SK-N-MC (cell line): Measurements from ENCODE around the gene TSFM.
"Not testable (repeated sequence)": the region's sequence is repeated elsewhere in the genome, so short reads cannot be mapped to it uniquely, and the experiment has no call there.

ENCODE experiments used
- DNase-seq: peaks from one replicate; pipeline ENCODE4 v3.0.0-alpha.2; 2011; ENCODE audit warnings: low read depth, low spot score
- H3K27ac ChIP-seq: fragments of 200-600 bp; sonication (generic); 2 replicates; pipeline ENCODE4 v1.5.1; 2016; ENCODE audit warnings: mixed run types
- H3K36me3 ChIP-seq: fragments of 200-600 bp; sonication (generic); 2 replicates; pipeline ENCODE4 v1.6.1; 2017; ENCODE audit warnings: antibody characterized with exemption, low read length, mixed read lengths; ENCODE audit not compliant: insufficient read depth
- H3K4me3 ChIP-seq: fragments of 200-600 bp; sonication (generic); 2 replicates; pipeline ENCODE4 v1.5.1; 2016
- H3K9ac ChIP-seq: fragments of 200-600 bp; sonication (generic); 2 replicates; pipeline ENCODE4 v1.8.0; 2017; ENCODE audit warnings: mixed run types, mixed read lengths; ENCODE audit not compliant: insufficient read length
- H3K9me3 ChIP-seq: fragments of 200-600 bp; sonication (generic); 2 replicates; pipeline ENCODE4 v1.6.1; 2017; ENCODE audit warnings: low read depth, mild to moderate bottlenecking, antibody characterized with exemption, low read length, moderate library complexity, mixed read lengths
- EZH2 ChIP-seq: fragments of 200-600 bp; sonication (generic); IDR thresholded peaks from one replicate; pipeline ENCODE4 v1.6.1; 2017; ENCODE audit warnings: antibody characterized with exemption
- FOXP2 ChIP-seq: optimal IDR thresholded peaks from 2 replicates; pipeline ENCODE3; 2011; ENCODE audit warnings: mild to moderate bottlenecking, moderate library complexity; ENCODE audit not compliant: insufficient read depth; ENCODE audit errors: extremely low read length, control extremely low read depth
- POLR2AphosphoS5 ChIP-seq: IDR thresholded peaks from 2 replicates; pipeline ENCODE4 v1.6.1; 2012; ENCODE audit warnings: mild to moderate bottlenecking, low read depth, low read length, borderline replicate concordance

The TSFM gene

GRCh38 chr12:57771873-57772428 lies 10.6 kb upstream of the TSFM start, which contains the start of gene METTL1:
METTL1 (minus strand) TSS chr12:57772105; CDS start chr12:57772083, 22 bp downstream.
- Histone ChIP-seq H3K36me3 (peaks cover 24% of the 10 kb centered on the region), H3K4me3 (peak within 1 kb of the TSS; percentile 98), H3K9me3 (no peaks in the 10 kb centered on the region), H3K27ac (peak within 1 kb of the TSS; percentile 96), H3K9ac (peak within 1 kb of the TSS; percentile 98)
- TF ChIP-seq EZH2 (no peak), POLR2AphosphoS5 (peak; percentile 97)
- peak; percentile 96 for DNase-seq

GRCh38 chr12:57772429-57773322 lies 9.9 kb upstream of the TSFM start, which contains the start of gene EEF1AKMT3:
EEF1AKMT3 (plus strand) TSS chr12:57772614; CDS start chr12:57772725, 111 bp downstream.
- Histone ChIP-seq H3K9me3 (no peaks in the 10 kb centered on the region), H3K9ac (peak within 1 kb of the TSS; percentile 98), H3K36me3 (peaks cover 24% of the 10 kb centered on the region), H3K27ac (peak within 1 kb of the TSS; percentile 96), H3K4me3 (peak within 1 kb of the TSS; percentile 98)
- DNase-seq: no peak
- no peak for TF ChIP-seq EZH2

- H3K4me3 ChIP-seq: not testable (repeated sequence)
Measured at GRCh38 chr12:57774634-57775033, 8.0 kb upstream of the TSFM start.

GRCh38 chr12:57775044-57775443 lies 7.5 kb upstream of the TSFM start:
- Histone ChIP-seq H3K36me3 (peaks cover 9% of the 10 kb centered on the region), H3K9me3 (no peaks in the 10 kb centered on the region), H3K9ac (no peak overlapping the region), H3K27ac (no peak overlapping the region), H3K4me3 (no peak overlapping the region)
- no peak for DNase-seq
- no peak for TF ChIP-seq EZH2
- no peak for TF ChIP-seq FOXP2
- no peak for TF ChIP-seq POLR2AphosphoS5

More at GRCh38 chr12:57774634-57775033, 8.0 kb upstream of the TSFM start:
- H3K9ac ChIP-seq, DNase-seq, H3K27ac ChIP-seq, H3K9me3 ChIP-seq: not testable (repeated sequence)
- peaks cover 13% of the 10 kb centered on the region for H3K36me3 ChIP-seq

GRCh38 chr12:57775563-57776246 lies 6.9 kb upstream of the TSFM start:
- no peak for DNase-seq
- no peak overlapping the region for H3K27ac ChIP-seq
- H3K9me3 ChIP-seq: no peaks in the 10 kb centered on the region
- H3K36me3 ChIP-seq: peaks cover 3% of the 10 kb centered on the region
- no peak overlapping the region for H3K4me3 ChIP-seq
- TF ChIP-seq FOXP2 (no peak), EZH2 (no peak), POLR2AphosphoS5 (no peak)
- no peak overlapping the region for H3K9ac ChIP-seq

- TF ChIP-seq POLR2AphosphoS5: no peak
- TF ChIP-seq EZH2: no peak
- no peak for TF ChIP-seq FOXP2
- H3K9ac ChIP-seq: no peak overlapping the region
- no peaks in the 10 kb centered on the region for H3K9me3 ChIP-seq
- H3K4me3 ChIP-seq: no peak overlapping the region
- H3K36me3 ChIP-seq: no peaks in the 10 kb centered on the region
- DNase-seq: no peak
- H3K27ac ChIP-seq: no peak overlapping the region
Measured at GRCh38 chr12:57776247-57776587, 6.4 kb upstream of the TSFM start.

- Histone ChIP-seq H3K36me3 (no peaks in the 10 kb centered on the region), H3K4me3 (no peak overlapping the region), H3K9me3 (no peaks in the 10 kb centered on the region), H3K9ac (no peak overlapping the region), H3K27ac (no peak overlapping the region)
- no peak for DNase-seq
- TF ChIP-seq POLR2AphosphoS5 (no peak), EZH2 (no peak), FOXP2 (no peak)
Measured at GRCh38 chr12:57777367-57777766, 5.2 kb upstream of the TSFM start.

- TF ChIP-seq POLR2AphosphoS5 (no peak), FOXP2 (no peak), EZH2 (no peak)
- Histone ChIP-seq H3K9ac (no peak overlapping the region), H3K27ac (no peak overlapping the region), H3K4me3 (no peak overlapping the region), H3K36me3 (no peaks in the 10 kb centered on the region), H3K9me3 (no peaks in the 10 kb centered on the region)
- no peak for DNase-seq
Measured at GRCh38 chr12:57777911-57778310, 4.7 kb upstream of the TSFM start.
